ENCODE results near the gene VRK2.
"Not testable (repeated sequence)": the region's sequence is repeated elsewhere in the genome, so short reads cannot be mapped to it uniquely, and the experiment has no call there.

The VRK2 gene

GRCh38 chr2:58055033-58055786 is 8.6 kb downstream of the VRK2 start:
- DNase-seq (ENCODE audit: low spot score) = no peak

GRCh38 chr2:58056192-58056916 is 9.7 kb downstream of the VRK2 start:
- DNase-seq (ENCODE audit: low spot score) = no peak

GRCh38 chr2:58057707-58058530 is 11.3 kb downstream of the VRK2 start:
- DNase-seq (ENCODE audit: low spot score) = no peak

- no peak for DNase-seq (ENCODE audit: low spot score)
Measured at GRCh38 chr2:58063641-58064040, 17.0 kb downstream of the VRK2 start.

- no peak for DNase-seq (ENCODE audit: low spot score)
Measured at GRCh38 chr2:58064086-58064485, 17.5 kb downstream of the VRK2 start.

GRCh38 chr2:58065248-58065647 is 18.6 kb downstream of the VRK2 start:
- DNase-seq (ENCODE audit: low spot score) = no peak

- no peak for DNase-seq (ENCODE audit: low spot score)
Measured at GRCh38 chr2:58067001-58067400, 20.4 kb downstream of the VRK2 start.

GRCh38 chr2:58070765-58071164 is 24.2 kb downstream of the VRK2 start:
- no peak for DNase-seq (ENCODE audit: low spot score)

- no peak for DNase-seq (ENCODE audit: low spot score)
Measured at GRCh38 chr2:58072102-58072501, 25.5 kb downstream of the VRK2 start.

GRCh38 chr2:58073008-58073407 is 26.4 kb downstream of the VRK2 start:
- DNase-seq (ENCODE audit: low spot score) = no peak

GRCh38 chr2:58073751-58074150 is 27.1 kb downstream of the VRK2 start:
- no peak for DNase-seq (ENCODE audit: low spot score)

GRCh38 chr2:58081000-58081399 is 34.4 kb downstream of the VRK2 start:
- no peak for DNase-seq (ENCODE audit: low spot score)

- no peak for DNase-seq (ENCODE audit: low spot score)
Measured at GRCh38 chr2:58089081-58089480, 42.5 kb downstream of the VRK2 start.

GRCh38 chr2:58092772-58093171 is 46.2 kb downstream of the VRK2 start:
- not testable (repeated sequence) for DNase-seq (ENCODE audit: low spot score)

GRCh38 chr2:58097025-58097424 is 50.4 kb downstream of the VRK2 start:
- DNase-seq (ENCODE audit: low spot score) = no peak

GRCh38 chr2:58098254-58099095 is 51.9 kb downstream of the VRK2 start:
- DNase-seq (ENCODE audit: low spot score) = no peak

- DNase-seq (ENCODE audit: low spot score) = no peak
Measured at GRCh38 chr2:58099096-58099769, 52.6 kb downstream of the VRK2 start.

GRCh38 chr2:58101500-58101899 is 54.9 kb downstream of the VRK2 start:
- no peak for DNase-seq (ENCODE audit: low spot score)

GRCh38 chr2:58106896-58107295 is 60.3 kb downstream of the VRK2 start:
- DNase-seq (ENCODE audit: low spot score) = no peak

GRCh38 chr2:58107803-58108710 is 61.5 kb downstream of the VRK2 start:
- DNase-seq (ENCODE audit: low spot score) = no peak
